NCI-H1105 (cell line): ENCODE data around the gene ACSL1.

Experiments
- DNase-seq: peaks from one replicate; lab custom pipeline; 2025; lab: John Stamatoyannopoulos, UW

The ACSL1 gene

DNA sequence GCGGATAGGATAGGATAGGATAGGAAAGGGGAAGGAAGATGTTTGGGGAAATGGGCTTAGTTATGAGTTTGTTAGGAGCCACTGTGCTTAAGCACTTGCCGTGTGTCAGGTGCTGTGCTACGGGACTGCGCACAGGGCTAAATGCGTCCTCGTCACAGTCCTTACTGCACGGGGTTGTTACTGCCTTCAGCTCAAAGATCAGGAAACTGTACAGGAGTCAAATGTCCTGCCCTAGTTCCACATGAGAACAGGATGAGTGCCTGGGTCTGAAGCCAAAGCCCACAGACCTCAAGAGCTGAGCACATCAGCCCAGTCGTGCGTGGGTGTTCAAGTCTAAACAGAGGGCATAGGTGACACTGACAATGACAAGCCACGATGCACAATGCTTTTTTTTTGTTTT lies 15.0 kb downstream of the ACSL1 start:
- DNase-seq = no peak

DNA sequence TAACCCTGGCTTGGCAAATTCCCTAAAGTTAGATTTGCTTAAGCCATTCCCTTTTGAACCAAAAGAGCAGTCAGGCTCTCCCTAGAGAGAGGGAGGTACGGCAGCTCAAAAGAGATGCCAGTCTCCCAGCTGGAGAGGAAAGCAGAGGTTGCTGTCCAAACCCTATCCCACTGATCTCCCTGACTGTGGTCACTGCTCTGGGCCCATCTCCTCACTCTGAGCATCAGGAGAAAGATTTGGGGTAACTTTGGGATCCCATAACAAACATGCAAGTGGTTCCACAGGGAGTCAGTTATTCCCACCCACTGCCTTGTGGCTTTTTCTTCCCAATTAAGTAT lies 17.1 kb downstream of the ACSL1 start:
- no peak for DNase-seq

DNA sequence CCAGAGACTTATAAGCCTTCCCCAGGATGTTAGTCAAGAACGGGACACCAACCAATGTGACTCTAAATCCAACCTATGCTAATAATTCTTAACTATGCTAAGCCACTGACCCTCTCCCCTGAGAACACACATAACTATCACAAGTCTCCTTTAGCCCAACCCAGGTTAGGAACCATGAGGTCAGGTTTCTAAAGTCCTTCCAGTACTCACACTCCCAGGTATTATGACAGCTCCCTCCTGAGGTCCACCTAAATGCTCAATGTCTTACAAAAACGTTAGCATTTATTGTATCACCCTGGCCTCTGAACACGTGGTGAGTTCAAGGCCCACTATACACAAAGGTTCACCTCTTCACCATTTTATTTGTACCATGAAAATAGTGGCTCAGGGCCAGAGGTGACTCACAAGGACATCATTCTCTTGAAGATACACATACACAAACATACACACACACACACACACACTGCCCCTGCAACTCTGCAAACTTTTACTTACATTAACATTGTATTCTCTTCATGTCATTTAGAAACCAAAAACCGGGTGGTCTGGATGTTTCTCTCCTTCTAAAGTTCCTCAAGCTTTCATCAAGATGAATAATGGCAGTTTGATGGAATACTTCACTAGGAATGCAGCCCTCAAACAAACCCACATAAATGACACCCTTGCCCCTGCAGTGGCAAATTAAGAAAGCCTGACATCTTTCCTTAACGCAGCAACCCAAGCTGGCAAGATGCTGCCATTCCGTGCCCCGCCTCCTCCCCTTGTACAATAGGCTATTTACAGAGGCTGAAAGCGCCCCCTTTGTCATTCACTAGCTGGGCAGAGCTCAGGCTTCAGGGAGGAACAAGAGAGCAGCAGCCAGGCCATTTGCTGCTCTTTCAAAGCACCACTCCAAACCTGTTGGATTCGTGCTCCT lies 17.7 kb downstream of the ACSL1 start:
- no peak for DNase-seq

DNA sequence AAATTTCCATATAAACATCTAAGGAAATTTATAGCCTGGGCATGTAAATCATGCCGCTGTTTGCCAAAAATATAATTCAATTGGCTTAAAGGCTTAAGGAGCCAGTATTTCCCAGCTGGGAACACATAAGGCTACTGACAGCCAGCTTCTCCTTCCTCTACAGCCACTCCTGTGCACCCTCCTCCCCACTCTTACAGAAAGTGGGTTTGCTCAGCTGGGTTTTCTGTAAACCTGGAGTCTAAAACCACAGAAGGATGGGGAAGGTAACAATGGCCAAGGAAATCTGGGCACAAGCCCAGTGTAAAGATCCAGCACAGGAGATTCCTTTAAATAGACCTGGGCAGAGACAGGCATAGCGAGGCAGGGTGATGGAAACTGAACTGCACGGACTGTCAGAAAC lies 18.5 kb downstream of the ACSL1 start:
- no peak for DNase-seq

DNA sequence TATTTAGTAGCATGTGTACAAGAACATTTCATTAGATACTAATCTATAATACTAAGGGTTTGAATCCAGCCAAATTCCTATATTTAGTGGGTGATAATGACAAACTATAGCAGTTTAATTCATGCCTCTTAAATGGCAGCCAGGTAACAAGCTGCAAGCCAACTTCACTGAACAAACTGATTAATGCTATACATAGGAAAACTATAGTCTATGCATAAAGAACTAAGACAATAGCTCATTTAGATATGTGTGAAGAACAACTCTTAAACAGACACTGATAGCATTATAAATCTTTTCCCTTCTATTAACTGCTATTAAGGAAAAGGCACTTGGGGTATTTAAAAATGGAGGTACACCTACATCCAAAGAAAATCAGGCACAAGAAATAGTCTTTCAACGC lies 19.1 kb downstream of the ACSL1 start:
- DNase-seq = no peak

DNA sequence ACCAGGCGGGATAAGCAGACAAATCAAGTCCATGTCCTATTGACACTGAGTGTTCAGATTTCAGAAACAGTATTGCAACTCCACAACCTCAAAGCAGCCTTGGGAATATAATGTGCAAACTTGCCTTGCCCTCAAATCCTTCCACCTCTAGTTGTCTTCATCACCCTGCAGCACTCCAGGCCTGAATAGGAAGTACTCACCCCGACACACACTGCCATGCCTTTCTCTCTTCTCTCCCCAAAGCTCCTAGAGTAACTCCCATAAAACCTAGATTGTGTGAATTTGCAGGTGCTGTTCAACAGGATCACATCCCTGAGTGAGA lies 19.6 kb downstream of the ACSL1 start:
- no peak for DNase-seq

DNA sequence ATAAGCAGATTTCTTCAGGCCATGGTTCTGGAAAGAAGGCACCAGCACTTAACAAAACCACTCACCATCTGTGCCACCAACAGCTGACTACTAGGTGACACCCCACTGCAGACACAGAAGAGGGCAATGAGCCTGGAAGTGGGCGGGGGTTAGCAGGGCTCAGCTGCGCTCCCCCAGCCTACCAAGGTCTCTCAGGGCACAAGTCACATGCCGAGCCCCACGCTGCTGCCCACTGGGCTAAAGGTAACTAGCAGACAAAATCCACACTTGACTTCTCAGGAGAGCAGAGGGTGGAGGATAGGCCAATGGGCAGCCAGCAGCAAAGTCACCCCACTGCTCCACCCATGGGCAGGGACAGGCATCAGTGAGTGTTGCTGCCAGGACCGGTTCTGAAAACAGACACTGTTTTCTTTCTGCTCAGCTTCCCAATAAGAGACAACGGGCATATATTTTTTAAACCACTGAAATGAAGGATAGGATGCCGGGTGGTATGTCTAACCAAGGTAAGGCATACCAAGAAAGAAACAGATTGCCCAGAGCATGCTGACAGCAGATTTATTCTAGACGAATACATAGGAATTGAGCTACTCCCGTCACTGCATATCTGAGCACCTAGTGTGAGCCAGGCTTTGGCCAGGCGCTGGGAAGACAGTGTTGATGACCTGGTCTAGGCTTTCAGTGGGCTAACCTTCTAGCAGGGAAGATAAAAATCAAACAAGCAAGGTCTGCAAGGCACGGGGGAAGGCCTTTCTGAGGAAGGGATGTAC lies 20.1 kb downstream of the ACSL1 start:
- DNase-seq = no peak

DNA sequence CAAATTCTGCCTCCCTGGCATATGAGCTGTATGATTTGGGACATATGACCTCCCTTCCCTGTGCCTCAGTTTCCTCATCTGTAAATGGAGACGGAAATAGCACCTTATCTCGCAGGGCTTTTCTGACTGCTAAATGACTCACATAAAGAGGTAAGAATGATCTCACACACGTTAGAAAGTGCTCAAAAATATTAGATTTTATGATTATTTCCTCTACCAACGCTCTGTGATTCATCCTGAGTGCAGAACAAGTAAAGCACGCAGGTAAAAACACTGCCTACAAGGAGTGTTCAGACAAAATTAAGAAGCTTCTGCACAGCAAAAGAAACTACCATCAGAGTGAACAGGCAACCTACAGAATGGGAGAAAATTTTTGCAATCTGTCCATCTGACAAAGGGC lies 21.1 kb downstream of the ACSL1 start:
- no peak for DNase-seq

DNA sequence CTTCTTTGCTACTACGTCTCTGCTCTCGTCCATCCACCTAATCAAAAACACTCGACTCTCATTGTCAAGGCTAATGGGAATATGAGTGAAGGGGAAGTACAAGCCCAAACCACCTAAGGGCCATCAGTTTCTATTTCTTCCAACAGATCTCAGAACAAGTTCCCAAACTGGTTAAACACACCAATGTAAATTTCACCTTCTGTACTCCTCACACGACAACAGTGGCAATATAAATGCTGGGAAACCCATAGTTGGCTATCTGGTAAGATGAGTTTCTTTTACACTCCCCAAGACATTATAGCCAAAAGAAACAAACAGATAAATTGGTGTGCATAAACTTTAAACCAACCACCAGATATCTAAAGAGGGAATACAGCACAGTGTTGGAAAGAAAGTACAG lies 21.9 kb downstream of the ACSL1 start:
- DNase-seq = no peak

DNA sequence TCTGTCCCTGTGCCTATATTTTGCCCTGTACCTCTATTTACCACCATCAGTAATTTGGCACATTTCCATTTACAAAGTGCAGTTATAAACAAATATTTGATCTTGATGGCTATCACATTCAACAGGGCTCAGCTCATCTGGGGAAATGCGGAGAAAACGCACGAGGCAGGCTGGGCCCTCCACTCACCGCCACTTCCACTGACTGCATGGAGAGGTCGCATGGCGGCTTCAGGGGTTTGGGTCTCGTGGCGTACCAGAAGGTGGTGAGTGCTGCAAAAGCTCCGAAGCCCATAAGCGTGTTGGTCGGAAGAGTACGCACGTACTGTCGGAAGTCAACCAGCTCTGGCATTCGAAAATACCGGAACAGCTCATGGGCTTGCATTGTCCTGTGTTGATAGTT lies 22.6 kb downstream of the ACSL1 start:
- no peak for DNase-seq

DNA sequence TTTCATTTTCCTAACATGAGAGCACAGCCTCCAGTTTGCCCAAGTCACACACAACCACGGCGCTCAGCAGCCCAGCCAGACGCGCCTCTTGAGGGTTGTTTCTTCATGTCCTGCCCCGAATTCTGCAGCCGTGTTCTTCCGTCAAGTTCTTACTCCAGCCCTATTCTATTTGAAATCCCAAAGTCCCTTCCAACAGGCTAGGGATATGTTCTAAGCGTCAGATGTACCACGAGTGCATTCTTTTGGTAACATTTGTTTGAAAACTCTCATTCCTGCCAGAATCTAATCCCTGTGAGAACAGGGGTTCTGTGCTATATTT lies 23.1 kb downstream of the ACSL1 start:
- DNase-seq = no peak

DNA sequence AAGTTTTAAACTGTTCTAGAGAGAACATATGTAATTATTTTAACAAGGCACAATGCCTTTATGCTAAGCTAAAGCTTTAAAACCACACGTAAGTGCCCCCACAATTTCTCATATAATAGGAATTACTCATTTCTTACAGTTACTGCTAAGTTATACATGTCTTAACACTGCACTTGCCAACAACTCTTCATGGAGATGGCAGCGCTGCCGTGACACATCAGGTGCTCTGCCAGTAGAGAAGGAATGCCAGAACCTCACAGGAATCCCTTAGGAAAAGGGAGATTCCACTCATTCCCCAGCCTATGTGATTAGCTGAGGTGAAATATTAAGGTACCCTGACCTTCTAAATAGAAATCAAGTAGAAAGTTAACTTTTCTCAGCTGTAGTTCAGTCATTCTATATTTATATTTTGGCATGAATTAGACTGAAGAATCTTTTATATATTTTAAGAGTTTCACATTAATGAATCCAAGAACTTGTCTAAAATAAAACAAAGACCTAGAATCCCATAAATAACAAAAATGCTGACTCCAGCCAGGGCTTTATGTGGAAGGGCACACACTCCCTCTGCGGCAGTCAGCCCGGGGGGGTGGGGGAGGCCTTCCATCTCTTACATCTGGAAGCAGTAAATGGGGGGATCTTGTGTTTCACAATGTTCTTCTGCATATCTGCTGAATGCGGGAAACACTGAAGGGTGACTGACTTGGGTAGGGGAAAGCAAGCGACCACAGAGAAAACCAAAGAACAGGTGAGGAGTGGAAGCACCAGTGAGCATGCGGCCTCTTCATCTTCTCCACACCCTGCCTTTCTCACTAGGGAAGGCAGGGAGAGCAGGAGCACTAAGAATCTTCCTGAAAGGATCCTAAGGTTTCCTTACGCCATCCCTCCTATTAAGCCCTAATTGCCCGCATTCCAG lies 23.7 kb downstream of the ACSL1 start:
- no peak for DNase-seq

DNA sequence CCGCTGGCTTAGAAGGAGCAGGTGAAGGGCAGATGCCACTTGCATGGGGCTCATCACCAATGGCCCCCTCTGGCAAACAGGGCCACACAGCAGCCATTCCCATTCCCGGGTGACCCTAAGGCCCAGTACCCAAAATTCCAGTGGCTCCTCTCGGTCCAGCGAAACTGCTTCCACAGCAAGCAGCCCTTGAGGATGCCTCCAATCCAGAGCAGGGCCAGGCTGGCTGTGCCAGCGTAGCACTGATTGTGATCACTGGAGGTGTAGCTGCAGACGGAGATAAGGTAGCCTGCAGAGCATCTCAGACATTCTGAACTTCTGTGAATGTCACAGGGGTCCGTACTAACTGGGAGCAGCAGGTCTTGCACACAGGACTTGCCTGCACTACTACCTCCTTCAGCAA lies 27.3 kb downstream of the ACSL1 start:
- no peak for DNase-seq

DNA sequence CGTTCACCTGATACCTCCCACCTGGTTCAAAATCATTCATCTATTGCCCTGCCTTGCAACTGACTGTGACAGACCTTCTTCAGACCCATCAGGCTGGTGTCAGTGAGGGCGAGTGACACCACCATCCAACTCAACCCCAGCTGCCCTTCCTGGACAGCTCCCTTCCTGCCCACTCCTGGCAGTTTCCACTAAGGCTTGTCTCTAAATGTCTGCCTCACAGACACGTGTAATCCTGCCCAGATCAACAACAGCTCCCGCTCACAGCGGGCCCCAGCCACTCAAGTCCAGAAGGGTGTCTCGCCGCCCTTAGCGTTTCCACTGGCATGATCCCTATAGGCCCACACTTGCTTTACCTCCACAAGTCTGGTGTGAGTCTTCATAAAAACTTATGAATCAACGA lies 28.9 kb downstream of the ACSL1 start:
- DNase-seq = no peak

DNA sequence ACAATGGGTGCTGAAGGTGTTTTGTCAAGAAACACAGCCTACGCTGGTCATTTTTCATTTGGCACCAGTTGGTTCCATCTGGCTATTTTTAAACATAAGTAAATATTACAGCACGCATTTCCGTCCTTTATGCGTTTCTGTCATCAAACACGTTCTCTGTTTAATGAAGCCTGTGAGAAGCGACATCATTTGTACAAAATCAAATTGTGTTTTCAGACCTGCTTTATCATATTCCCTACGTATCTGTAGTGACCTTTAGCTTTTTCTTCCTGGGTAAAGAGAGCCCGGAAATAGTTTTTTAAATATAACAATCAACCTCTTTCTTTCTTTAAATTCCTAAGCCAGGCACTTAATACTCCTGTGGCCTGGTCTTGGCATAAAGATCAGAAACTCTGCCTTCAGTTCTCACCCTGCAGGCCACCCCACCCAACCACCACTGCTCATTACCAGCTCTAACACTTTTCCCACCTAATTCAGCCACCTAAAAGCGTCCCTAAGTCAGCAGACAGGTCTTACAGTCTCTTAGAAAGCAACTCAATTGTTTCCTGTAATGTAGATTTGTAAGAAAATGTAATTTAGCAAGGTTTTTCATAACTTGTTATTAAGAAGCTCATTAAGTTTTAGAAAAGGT lies 30.4 kb downstream of the ACSL1 start:
- DNase-seq = no peak

DNA sequence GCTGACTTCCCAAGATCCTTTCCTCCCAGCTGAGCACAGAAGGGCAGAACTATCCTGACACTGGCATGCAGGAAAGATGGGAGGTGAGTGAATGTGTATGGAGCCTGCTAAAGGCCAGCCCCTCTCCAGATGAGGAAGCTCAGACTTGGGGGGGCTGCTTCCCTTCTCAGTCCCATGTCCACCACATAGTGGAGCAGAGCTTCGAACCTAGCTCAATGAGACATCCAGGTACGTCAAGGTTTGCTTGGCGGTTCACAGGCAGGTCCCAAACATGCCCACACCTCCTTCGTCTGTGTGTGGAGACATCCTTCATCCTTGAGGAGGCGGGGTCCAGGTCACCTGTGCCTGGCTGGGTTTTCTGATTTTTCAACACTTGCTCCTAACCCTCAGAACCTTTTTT lies 31.3 kb downstream of the ACSL1 start:
- DNase-seq = no peak

DNA sequence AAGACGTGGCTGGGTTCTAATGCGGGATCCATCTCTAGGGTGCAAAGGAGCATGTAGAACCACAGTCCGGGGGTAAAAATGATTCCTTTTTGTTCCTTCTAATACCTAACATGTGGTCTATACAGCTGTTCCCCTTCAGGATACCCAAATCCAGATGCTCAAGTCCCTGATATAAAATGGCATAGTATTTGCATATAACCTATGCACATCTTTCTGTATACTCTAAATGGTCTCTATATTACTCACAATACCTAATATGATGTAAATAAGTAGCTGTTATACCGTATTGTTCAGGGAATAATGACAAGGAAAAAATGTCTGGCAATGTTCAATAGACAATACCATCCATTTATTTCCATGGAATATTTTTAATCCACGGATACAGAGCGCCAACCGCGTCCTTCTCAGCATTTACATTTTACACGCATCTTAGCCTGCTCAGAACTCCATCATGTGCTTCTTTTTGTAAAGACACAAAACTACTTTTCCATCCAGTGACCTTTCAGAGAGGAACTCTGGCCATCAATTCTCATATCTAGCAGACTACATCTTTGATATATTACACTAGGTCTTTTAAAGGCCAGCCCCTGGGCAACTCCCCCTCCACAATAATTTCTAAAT lies 31.9 kb downstream of the ACSL1 start:
- DNase-seq = no peak

DNA sequence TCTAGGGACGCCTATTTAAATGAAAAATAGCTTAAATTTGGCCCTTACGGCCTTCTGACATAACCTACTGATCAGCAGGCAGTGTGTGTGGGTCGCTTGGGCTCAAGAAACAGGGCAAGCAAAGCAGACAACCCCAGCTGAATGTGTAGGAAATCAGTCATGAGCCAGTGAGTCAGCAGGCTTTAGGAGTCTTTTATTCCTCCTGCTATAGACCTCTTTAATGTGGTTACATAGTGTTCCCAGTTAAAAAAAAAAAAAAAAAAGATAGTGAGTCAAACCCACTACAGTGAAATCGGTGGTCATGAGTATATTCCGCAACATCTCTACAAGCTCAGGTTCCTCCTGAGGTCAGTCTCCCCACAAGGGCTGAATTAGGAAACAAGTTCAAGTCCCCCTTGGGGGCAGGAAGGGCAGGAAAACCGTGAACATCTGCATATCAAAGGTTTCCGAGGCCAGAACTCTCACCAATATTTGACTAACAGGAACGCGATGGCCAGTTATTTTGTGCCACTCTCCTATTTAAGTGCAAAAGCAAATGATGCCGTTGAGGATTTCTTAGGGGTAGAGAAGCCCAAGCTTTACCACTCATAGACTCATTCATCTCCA lies 32.7 kb downstream of the ACSL1 start:
- no peak for DNase-seq

DNA sequence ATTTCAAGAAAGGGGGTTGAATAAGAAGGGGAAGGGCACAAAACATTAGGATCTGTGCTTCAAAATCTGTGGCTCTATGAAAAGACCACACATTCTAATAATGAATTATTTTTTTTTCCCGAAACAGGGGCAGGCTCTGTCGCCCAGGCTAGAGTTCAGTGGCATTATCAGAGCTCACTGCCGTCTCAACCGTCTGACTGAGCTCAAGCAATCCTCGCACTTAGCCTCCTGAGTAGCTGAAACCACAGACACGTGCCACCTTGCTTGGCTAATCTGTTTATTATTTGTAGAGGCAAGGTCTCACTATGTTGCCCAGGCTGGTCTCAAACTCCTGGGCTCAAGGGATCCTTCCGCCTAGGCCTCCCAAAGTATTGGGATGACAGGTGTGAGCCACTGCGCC lies 33.4 kb downstream of the ACSL1 start:
- DNase-seq = no peak

DNA sequence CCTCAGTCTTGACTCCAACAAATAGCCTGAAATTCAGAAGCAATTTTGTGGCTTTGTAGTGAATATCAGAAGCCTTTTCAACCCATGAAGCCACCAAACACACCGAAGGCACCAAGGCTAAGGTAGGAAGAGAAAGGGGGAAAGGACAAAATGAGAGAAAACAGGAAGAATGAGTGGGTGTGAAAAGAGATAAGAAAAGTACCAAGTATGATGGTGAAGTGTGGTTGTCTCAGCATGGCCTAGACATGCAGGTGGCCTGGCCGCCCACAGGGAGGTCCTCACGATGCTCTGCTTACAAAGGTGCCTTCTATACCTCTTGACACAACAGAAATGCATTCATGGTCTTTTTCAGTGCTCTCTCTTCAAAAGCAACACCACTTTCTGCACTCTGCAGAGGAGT lies 34.9 kb downstream of the ACSL1 start:
- DNase-seq = no peak

DNA sequence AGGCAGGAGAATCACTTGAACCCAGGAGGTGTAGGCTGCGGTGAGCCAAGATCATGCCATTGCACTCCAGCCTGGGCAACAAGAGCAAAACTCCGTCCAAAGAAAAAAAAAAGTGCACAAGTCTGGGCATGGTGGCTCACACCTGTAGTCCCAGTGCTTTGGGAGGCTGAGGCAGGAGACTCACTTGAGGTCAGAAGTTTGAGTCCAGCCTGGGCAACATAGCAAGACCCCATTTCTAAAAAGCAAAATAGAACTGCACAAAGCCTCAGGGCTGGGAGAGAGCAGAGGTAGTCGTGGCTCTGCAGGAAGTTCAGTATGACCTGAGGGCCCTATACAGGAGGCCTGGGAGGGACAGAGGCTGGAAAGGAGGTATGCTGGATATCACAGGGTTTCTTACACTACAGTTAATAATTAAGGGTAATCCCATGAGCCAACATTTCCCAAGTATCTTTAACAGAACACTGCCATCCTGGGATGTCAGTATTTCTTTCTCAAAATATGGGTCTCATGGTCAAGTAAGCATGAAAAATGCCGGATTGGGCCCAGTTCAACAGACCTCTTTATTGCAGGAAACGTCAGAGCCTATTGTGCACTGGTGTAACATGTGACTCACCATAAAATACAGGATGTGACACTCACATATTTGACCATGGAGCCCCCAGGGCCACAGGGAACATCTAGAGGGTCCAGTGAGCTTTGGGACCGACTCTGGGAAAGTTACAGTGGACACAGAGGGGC lies 37.8 kb downstream of the ACSL1 start:
- no peak for DNase-seq
